Activated T-cell treated with anti-CD3 and anti-CD28 coated beads for 1 hour (primary cell): ENCODE data around the gene PTGDR.

Experiments used
- DNase-seq: peaks from one replicate; pipeline ENCODE4 v3.0.0-alpha.2; 2020; ENCODE audit warnings: low read depth

Gene PTGDR, protein sequence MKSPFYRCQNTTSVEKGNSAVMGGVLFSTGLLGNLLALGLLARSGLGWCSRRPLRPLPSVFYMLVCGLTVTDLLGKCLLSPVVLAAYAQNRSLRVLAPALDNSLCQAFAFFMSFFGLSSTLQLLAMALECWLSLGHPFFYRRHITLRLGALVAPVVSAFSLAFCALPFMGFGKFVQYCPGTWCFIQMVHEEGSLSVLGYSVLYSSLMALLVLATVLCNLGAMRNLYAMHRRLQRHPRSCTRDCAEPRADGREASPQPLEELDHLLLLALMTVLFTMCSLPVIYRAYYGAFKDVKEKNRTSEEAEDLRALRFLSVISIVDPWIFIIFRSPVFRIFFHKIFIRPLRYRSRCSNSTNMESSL

GRCh38 chr14:52267501-52268278 lies at the start of gene PTGDR:
TSS of gene PTGDR (plus strand) at chr14:52267698. CDS start at chr14:52267815, 117 bp downstream.
- DNase-seq: no peak

DNA sequence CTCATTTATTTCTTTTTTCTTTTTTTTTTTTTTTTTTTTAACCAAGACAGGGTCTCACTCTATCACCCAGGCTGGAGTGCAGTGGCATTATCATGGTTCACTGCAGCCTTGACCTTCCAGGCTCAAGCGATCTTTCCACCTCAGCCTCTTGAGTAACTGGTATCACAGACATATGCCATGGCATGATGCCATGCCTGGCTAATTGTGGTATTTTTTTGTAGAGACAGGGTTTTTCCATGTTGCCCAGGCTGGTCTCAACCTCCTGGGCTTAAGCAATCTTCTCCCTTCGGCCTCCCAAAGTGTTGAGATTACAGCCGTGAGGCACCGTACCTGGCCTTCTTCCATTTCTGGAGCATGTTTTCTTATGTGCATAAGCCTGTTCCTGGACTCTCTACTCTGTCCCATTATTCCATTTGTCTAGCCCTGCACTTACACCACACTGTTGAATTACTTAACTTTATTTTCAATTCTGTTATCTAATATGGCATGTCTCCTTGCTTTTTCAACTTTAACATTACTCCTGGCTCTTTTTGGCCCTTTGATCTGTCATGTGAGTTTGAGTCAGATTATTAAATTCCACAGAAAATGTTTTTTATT lies 47.9 kb upstream of the PTGDR start:
- DNase-seq: no peak

GRCh38 chr14:52220924-52221811 lies 46.3 kb upstream of the PTGDR start:
- DNase-seq: no peak

GRCh38 chr14:52222901-52223300 lies 44.6 kb upstream of the PTGDR start:
- DNase-seq: no peak

DNA sequence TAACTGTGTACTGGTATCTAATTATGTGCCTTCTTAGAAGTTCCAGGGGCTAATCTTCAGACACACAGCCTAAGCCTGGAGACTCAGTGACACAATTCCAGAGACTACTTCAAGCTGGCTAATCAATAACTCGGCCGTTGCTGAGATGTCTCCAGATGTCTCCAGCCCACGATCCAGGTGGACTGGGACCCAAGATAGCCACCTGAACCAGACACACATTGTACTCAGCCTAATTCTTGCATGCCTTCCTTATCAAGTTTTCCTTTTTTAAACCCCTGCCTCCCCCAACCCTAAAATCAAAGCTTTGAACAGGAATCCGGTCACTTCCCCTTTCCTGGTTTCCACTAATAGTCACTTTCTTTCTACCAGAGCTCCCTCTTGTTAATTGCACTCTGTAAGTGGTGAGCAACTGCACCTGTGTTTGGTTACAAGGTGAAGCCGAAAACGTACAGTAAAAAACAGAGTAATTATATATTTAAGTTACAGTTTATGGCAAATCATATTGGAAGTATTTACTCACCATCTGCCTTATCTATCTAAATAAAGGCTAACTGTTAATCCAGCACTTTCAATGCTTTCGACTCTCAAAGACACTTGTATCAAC lies 39.8 kb upstream of the PTGDR start:
- no peak for DNase-seq

DNA sequence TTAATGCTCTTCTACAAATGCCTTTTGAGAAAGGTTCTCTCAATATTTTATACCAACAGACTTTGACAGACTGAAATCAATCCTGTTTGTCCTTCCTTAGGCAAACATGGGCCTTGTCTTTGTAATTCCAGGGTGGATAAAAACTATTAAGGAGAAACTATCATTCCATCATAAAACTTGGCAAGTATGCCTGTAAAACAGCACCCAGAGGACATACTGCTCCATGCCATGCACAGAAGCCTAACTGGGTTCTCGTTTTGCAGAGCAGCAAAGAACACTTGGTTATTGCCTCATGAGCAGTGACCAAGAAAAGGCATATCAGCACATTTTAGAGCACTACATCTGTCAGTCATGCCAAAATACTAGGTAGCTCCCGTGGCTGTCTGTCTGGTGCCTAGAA lies 33.8 kb upstream of the PTGDR start:
- DNase-seq: no peak

DNA sequence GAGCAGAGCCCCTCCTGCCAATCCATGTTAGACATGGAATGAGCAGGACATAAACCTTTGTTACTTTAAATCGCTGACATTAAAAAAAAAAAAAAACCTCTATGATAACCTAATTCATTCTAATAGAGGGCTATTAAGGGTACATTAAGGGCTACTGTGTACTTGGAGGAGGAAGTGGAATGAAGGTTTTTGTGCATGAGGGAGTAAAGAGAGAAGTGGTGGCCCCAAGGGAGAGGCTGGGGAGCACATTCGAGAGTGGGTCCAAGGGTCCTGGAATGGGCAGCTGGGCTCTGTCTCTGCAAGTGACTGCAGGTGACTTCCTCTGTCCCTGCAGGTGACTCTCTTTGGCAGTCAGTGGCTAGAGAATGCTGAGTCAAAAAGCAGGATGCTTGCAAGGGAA lies 32.1 kb upstream of the PTGDR start:
- no peak for DNase-seq

GRCh38 chr14:52235866-52236510 lies 31.5 kb upstream of the PTGDR start:
- no peak for DNase-seq

DNA sequence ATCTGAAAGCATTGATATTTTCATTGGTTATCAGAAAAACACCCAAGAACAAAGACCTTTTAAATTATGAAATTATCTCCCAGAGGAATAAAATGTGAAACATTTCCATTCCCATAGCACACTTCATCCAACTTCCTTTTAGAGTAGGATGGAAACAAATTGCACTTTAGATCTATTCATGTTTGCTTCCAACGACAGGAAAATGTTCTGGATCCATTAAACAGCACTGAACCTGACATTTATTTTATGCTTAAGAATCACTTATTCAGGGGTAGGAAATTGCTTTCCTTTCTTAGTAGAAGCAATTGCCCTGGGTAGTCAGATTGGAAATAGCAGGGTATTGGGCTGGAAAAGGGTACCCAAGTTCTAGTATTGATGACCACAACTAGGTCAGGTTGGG lies 28.8 kb upstream of the PTGDR start:
- no peak for DNase-seq

DNA sequence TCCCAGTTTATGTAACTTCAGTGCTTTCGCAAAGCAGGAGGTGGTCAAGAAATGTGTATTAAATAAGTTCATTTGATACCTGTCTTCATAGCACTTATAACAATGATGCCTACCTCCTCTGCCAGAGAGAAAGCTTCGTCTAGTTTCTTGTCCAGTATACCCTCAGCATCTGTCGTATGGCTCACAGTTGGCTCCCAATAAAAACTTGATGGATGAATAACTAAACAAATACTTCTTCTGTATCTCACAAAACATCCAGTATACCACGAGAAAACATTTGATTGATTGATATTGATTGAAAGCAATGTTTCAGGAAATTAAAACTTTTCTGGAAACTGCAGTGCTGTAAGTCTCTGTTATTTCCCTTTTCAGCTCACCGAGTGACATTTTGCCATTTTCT lies 26.9 kb upstream of the PTGDR start:
- DNase-seq: no peak

- no peak for DNase-seq
Observed at GRCh38 chr14:52241087-52241793, 26.3 kb upstream of the PTGDR start.

DNA sequence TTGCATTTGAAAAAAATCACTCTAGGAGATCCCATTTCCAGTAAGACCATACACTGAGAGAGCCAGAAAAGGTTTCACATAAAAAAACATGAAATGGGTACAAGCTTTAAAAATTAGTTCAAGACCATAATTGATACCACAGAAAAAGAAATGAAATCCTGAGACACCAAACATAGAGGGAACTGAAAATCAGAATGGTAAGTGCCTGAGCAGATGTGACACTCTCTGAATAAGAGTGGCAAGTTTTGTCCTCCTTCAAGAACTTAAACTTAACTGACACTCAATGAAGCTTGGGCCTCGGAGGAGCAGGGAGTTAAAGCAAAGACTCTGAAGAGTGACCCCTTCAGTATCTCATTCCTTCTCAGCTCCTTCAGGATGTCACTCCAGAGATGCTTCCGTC lies 23.2 kb upstream of the PTGDR start:
- DNase-seq: no peak

- no peak for DNase-seq
Observed at GRCh38 chr14:52244997-52245396, 22.5 kb upstream of the PTGDR start.

- DNase-seq: no peak
Observed at GRCh38 chr14:52248057-52248456, 19.4 kb upstream of the PTGDR start.

DNA sequence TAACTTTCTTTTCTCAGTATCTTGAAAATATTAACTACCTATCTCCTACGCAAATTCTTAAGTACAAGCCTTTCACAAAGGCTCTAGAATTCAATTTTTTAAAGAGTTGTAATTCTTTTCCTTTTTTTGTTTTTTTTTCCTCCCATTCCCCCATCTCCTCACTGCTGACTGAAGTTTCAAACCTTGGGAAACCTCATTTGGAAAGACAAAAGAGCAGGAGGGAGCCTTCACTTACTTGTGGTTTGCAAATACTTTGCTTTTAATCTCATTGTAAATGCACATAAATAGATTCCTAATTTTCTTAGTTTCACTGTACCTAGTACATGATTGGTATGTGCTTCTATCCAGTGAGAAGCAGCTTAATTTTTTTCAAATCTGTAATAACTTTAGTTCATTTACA lies 15.8 kb upstream of the PTGDR start:
- DNase-seq: no peak

- DNase-seq: no peak
Observed at GRCh38 chr14:52253503-52253902, 14.0 kb upstream of the PTGDR start.

- no peak for DNase-seq
Observed at GRCh38 chr14:52254086-52254485, 13.4 kb upstream of the PTGDR start.

DNA sequence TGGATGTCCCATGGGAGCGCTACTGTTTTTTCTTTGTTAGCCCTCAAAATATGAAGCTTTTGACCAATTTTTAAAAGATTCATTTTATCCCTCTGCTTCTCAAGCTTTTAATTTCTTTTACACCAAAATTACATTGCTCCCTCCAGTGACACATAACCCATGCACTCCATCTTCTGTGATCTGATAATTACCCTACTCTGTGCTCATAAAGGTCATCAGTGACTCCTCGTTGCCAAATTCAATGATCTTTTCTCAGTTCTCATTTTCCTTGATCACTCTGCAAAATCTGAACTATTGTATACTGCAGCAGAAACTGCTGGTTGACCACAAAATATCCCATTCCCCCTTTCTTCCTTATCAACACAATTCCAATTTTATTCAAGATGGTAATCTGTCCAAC lies 8.7 kb upstream of the PTGDR start:
- no peak for DNase-seq

DNA sequence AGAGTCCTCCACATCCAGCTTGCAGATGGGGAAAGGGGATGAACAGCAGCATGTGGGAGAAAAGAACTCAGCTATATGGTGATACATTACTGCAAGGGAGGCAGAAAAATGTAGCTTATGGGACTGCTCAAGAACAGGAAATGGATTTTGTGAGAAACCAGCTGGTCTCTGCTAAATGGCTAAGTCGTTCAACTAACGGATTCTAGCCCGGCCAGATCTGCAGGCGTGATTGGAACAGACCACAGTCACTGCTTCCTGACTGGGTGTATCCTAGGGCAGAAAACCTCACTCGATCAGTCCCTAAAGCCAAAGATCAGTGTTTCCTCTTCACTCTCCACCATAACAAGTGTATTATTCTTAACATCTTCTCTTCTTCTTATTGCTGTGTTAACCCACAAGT lies 8.1 kb upstream of the PTGDR start:
- DNase-seq: no peak

- no peak for DNase-seq
Observed at GRCh38 chr14:52262600-52262999, 4.9 kb upstream of the PTGDR start.

GRCh38 chr14:52263190-52263589 lies 4.3 kb upstream of the PTGDR start:
- DNase-seq: no peak
